Daoy (cell line): ENCODE data around the gene UROC1. TPM values are rescaled to one million over a fixed set of nuclear protein-coding genes. Genes with fewer than 3 reads are reported as not detected.

Source experiments
- DNase-seq: peaks from one replicate; pipeline ENCODE4 v3.0.0-alpha.2; 2015; ENCODE audit warnings: low read depth
- total RNA-seq: library from RNA; depleted of rRNA; stranded (reverse); fragments of >200 nt; shearing (Covaris generic); gene quantifications from 2 replicates; pipeline ENCODE4 v1.2.3, GENCODE V29; 2014

The UROC1 gene
- total RNA-seq, 1 experiment from 2014 or later = not detected

GRCh38 chr3:126494970-126495230 lies 22.7 kb downstream of the UROC1 start:
- DNase-seq = no peak

GRCh38 chr3:126494204-126494969 lies 23.2 kb downstream of the UROC1 start:
- DNase-seq = no peak

DNA sequence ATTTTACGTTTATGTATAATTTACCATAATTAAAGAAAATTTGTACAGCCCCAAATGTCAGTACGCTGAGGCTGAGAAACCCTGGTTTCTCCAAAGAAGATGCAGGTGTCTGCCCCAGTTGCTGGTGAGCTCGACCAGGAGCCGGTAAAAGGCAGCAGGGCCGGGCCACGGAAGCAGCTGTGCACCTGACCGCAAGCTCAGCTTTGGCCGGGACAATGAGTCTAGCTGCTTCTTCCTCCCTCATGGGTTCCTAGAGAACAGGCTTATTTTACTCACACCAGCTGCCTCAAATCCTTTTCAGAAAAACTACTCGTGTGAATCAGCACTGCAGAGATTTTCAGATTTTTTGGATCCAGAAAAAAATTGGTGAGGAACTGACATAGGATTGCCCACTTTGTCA lies 23.8 kb downstream of the UROC1 start:
- DNase-seq = peak; percentile 23

DNA sequence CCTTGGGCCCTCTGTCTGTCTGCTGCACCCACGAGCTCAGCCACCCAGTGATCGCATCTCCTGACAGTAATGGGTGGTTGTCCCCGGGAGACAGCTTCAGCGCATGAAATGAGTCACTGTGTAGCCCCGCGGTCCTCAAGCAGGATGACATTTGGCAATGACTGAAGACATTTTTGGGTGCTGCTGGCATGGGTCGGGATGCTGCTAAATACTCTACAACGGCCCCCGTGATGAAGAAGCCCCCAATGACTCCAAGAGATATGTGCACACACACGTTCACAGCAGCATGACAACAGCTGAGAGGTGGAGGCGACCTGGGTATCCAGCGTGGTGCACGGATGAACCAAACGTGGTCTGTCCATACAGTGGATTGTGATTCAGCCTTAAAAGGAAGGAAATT lies 24.5 kb downstream of the UROC1 start:
- no peak for DNase-seq

- DNase-seq = no peak
Measured at GRCh38 chr3:126491221-126492013, 26.2 kb downstream of the UROC1 start.

- DNase-seq = no peak
Measured at GRCh38 chr3:126490619-126491018, 27.0 kb downstream of the UROC1 start.

DNA sequence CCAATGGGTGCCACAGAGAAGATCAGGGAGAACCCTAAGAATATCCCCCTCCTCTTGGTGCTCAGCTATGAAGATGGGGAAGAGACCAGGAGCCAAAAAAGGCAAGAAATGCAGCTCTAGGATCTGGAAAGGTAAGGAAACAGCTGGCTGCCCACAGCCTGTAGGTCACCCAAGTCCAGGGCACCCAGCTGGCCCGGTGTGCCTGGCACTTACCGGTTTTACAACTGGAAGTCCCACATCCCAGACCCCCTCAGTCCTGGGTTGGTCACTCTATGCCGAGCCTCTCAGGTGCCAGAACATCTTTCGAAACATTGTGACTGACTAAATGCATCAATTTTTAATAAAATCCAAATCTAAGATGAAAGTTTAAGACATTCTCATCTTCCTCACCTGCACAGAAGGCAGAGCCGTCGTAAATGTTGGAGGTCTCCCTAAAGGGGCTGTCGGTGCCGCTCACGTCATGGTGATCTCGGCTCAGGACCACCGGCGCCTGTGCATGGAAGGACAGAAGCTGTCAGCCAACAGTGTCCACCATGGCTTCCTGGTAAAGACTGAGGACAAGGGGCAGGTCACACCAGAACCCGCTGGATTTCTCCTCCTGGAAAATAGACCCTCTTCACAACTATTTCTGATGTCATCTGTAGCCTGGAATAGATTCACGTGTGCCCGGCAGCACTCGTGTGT lies 28.5 kb downstream of the UROC1 start:
- DNase-seq = no peak

- DNase-seq = no peak
Measured at GRCh38 chr3:126488185-126488584, 29.4 kb downstream of the UROC1 start.

DNA sequence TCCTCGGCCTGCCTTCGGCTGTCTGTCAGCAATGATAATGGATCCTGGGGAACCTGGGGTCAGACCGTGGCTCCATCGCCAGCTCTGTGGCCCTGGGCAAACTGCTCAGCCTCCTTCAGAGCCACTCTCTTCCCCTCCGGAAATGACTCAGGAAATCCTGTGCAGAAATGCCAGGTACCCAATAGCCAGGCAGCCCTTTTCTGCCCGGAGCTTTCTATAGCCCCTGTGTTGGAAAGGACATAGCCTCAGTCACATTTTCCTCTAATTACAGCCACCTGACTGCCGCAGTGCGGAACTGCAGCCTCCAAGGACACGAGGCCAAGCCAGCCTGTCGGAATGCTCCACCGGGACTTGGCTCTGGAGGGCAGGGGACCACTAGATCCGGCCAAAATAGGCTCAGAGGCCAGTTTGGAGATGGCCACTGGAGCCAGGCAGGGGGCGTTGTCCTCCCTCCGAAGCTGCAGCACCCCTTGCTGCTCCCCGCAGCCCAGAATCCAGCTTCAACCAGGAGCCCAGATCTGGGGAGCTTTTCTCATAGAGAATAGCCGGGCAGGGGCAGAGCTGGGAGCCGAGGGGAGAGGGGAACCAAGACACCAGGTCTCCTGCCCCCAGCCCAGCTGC lies 30.3 kb downstream of the UROC1 start:
- DNase-seq = peak; percentile 70

DNA sequence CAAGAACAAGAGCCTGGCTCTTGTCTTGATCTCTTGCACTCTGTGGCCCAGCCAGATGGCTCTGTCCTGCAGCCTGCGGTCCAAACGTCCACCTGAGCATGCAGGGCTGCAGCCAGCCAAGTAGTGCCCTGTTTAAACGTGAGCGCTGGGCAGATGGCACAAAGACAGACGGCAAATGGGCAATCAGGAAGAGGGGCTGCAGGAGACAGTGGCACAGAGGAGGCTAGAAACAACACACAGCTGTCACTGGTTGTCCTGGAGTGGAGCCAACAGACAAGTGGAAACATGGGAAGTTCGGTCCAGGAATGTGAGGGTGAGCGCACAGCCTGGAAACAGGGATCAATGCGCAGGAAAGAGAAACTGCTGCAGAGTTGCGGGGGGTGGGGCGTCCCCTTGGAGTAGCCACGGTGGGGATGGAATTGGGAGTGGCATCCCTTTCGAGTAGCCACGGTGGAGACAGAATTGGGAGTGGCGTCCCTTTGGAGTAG lies 31.2 kb downstream of the UROC1 start:
- no peak for DNase-seq

GRCh38 chr3:126485956-126486355 lies 31.6 kb downstream of the UROC1 start:
- DNase-seq = no peak

DNA sequence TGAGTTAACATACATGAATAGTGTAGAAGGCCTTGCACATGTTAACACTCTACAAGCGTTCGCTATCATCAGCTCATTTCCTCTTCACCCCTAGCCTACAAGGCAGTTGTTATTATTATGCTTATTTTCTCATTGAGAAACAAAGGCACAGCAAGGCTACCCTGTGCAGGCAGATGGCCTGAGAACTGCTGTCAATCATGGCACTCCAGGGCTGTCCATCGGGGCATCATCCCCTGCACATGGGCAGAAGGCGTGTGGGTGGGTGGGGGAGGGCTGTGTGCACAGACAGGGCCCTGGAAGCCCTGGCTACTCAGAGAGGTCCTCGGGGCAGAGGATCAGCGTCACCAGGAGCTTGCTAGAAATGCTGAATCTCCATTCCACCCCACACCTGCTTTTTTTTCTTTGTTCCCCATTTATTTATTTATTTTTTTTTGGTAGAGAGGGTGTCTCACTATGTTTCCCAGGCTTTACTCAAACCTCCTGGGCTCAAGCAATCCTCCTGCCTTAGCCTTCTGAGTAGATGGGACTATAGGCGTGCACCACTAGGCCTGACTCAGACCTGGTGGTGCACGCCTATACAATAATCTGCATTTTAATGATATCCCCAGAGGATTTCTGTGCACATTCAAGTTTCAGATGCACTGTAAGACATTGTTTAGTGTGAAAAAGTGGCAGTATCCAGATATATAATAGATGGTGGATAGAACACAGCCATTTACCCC lies 32.2 kb downstream of the UROC1 start:
- DNase-seq = no peak

- DNase-seq = no peak
Measured at GRCh38 chr3:126484662-126485061, 32.9 kb downstream of the UROC1 start.

DNA sequence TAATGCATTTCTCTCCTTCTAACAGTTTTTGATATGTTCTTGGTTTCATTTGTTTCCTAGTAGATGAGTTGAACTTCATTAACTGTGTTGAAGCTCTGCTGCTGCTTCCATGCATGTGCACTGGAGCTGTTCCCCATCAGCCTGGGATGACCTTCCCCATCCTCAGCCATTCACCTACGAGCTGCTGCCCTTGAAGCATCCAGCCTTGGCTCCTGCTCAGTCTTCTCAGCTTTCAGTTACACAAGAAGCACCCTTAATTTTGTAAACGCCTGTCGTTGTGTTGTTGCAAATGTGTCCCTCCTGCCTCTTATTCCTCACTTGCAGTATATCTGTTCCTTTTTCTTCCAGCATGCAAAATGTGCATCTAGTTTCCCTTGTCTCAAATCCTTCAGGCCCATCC lies 33.4 kb downstream of the UROC1 start:
- no peak for DNase-seq

GRCh38 chr3:126483321-126483761 lies 34.2 kb downstream of the UROC1 start:
- no peak for DNase-seq

DNA sequence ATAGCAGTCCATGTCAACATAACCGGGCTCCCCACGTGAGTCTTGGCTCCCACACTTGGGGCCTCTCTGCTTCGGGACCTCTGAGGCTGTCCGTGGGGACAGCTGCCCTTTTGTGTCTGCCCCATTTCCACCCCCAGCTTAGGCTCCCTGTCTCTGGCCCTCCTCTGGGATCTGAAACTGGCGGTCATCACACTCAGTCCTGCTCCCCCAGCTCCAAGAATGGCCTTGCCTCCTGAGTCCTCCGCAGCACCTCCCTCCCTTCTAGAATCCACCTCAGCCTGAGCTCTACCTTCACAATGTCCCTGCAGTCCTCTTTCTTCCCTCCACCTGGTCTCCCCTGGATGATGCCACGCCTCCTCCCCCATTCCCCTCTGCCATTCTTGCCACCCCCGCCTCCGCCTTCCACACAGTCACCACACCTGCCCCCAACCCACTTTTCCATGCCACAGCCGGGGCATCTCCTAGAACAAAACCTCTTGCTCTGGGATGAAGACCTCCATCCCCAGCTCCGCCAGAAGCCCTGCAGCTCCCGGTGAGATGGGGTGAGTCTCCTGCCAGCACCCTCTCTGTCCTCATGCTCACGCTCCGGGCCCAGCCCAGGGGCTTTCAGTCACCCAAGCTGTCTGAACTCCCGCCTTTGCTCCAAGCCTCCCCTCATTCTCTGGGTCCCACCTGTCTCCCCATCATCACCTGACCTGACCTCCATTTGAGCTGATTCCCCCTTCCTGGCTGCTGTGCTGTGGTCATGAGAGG lies 34.9 kb downstream of the UROC1 start:
- DNase-seq = no peak

DNA sequence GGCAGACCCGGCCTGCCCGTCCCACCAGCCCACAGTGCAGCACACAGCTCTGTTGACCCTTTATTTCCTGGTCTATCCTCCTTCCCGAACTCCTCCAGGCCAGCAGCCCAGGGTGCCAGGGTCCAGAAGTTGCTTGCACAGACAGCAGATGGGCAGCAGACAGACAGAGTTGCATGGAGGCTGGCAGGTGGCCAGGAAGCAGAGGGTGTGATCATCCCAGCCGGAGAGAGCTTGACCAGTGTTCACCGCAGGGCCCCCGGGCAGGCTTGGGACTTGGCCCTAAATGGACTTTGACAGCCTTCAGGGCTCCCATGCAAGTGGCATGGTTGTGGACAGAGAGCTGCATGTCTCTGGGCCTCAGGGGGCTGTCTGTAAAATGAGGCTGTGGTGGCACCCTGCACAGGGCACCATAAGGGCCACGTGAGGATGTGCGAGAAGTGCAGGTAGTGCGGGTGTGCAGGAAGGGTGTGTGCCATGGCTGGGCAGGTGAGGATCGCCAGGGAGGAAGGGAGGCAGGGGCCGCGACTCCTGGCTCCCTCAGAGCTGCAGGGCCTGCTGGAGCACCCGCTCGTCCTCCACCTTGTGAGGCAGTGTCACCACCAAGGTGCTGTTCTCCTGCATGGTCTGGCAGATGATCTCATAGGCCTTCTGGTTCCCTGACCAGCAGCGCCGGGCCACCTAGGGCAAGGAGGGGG lies 35.6 kb downstream of the UROC1 start:
- DNase-seq = no peak

DNA sequence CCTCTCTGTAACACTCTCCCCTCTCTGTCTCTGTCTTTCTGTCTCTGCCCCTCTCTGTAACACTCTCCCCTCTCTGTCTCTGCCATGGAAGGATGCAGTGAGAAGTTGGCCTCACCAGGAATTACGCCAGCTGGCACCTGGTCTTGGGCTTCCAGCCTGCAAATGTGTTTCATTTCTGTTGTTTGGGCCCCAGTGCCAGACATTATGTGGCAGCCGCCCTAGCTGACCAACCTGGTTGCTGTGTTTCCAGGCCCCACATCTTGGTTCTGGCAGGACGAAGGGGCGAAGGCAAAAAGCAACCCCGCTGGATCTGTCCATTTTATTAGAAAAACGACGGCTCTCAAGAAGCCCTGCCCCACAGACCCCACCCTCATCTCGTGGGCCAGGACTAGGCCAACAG lies 36.7 kb downstream of the UROC1 start:
- DNase-seq = no peak

GRCh38 chr3:126480206-126480605 lies 37.4 kb downstream of the UROC1 start:
- no peak for DNase-seq

- DNase-seq = no peak
Measured at GRCh38 chr3:126479642-126480041, 37.9 kb downstream of the UROC1 start.
